ENCODE measurements around the gene MDH2. TPM values are rescaled to one million over a fixed set of nuclear protein-coding genes. Genes with fewer than 3 reads are reported as not detected.

Gene MDH2
- total and polyA plus RNA-seq, 7 donors = 73.1 to 214 (median 90.3) TPM

Small RNA genes within 50 kb of the gene (small RNA-seq; reads per million reads assigned to genes)
- gene RNU6-863P = 0 reads per million in 3 donors

Other genes with a start within 250 kb of the MDH2 start
- not detected for gene CCL24, start 234.3 kb upstream of the MDH2 start, total RNA-seq
- gene CCL24, start 234.3 kb upstream of the MDH2 start, polyA plus RNA-seq = 10 to 100 TPM; 24.4 to 32.8 (median 25.2) TPM
- gene RHBDD2, start 169.1 kb upstream of the MDH2 start, total RNA-seq = 10 to 100 TPM; 14.3 to 31.9 (median 27.0) TPM
- gene RHBDD2, start 169.1 kb upstream of the MDH2 start, polyA plus RNA-seq = 10 to 100 TPM; 23.8 to 45.0 (median 28.2) TPM
- 10 to 100 TPM; 33.2 to 47.4 (median 39.2) TPM for gene POR, start 133.0 kb upstream of the MDH2 start, total RNA-seq
- gene POR, start 133.0 kb upstream of the MDH2 start, polyA plus RNA-seq = 10 to 100 TPM; 20.4 to 98.9 (median 49.9) TPM
- gene TMEM120A, start 53.5 kb upstream of the MDH2 start, total RNA-seq = 10 to 100 TPM; 18.3 to 49.0 (median 35.9) TPM
- gene TMEM120A, start 53.5 kb upstream of the MDH2 start, polyA plus RNA-seq = 10 to 100 TPM; 65.9 to 88.2 (median 77.5) TPM
- gene STYXL1, start 106 bp upstream of the MDH2 start, total RNA-seq = 10 to 100 TPM in 3 of 4 donors, 1 to 10 TPM in 1; 9.4 to 30.7 (median 25.5) TPM
- gene STYXL1, start 106 bp upstream of the MDH2 start, polyA plus RNA-seq = 10 to 100 TPM; 43.2 to 81.4 (median 49.6) TPM
- gene SRRM3, start 153.8 kb downstream of the MDH2 start, total RNA-seq = 10 to 100 TPM in 1 of 4 donors, 1 to 10 TPM in 3; 1.6 to 16.1 (median 6.3) TPM
- gene SRRM3, start 153.8 kb downstream of the MDH2 start, polyA plus RNA-seq = 1 to 10 TPM; 1.4 to 2.2 (median 1.8) TPM